Caco-2 (cell line): ENCODE data around the gene BOLA2B. TPM values are rescaled to one million over a fixed set of nuclear protein-coding genes. Genes with fewer than 3 reads are reported as not detected.

Experiments used
- BruUV-seq: library from RNA; stranded (reverse); fragments of 400-500 nt; replicated peaks from 2 replicates; lab custom pipeline; 2021; lab: Mats Ljungman, UMichigan
- CTCF ChIA-PET: fragments of 300-600 bp; sonication (Branson Sonifier 250); formaldehyde crosslinking; loops from one replicate; lab custom pipeline; 2022; ENCODE audit warnings: antibody characterized with exemption; lab: Charles Lee
- POLR2A ChIA-PET: fragments of 300-600 bp; sonication (Branson Sonifier 250); formaldehyde crosslinking; loops from one replicate; lab custom pipeline; 2022; ENCODE audit warnings: antibody characterized with exemption; lab: Charles Lee
- DNase-seq, 2 experiments: peaks; one replicate each; pipeline versions ENCODE4 v3.0.0 to v3.0.0-alpha.2; 2020 to 2022
- H3K27me3 ChIP-seq: replicated peaks from 2 replicates; pipeline ENCODE4 v1.6.0; 2011; ENCODE audit warnings: low read length; ENCODE audit not compliant: control insufficient read depth, insufficient read depth
- H3K36me3 ChIP-seq: 2 replicates; pipeline ENCODE4 v1.5.1; 2011; ENCODE audit warnings: low read length; ENCODE audit not compliant: control insufficient read depth, insufficient read depth
- H3K4me1 ChIP-seq: fragments of 250-450 bp; sonication (Bioruptor Pico); 2 replicates; pipeline ENCODE4 v1.5.1; 2020; ENCODE audit warnings: mild to moderate bottlenecking
- H3K4me3 ChIP-seq: 2 replicates; pipeline ENCODE4 v1.5.1; 2011; ENCODE audit warnings: low read depth, mild to moderate bottlenecking, control low read depth, low read length
- H3K9me3 ChIP-seq: fragments of 250-450 bp; sonication (Bioruptor Pico); 2 replicates; pipeline ENCODE4 v1.5.1; 2020; ENCODE audit warnings: mild to moderate bottlenecking, moderate library complexity
- H3K27ac Mint-ChIP-seq: one replicate; pipeline ENCODE4 v1.8.0; 2022; ENCODE audit warnings: mixed read lengths; ENCODE audit not compliant: unreplicated experiment
- H3K27me3 Mint-ChIP-seq: one replicate; pipeline ENCODE4 v1.8.0; 2022; ENCODE audit warnings: mixed read lengths; ENCODE audit not compliant: insufficient read depth, unreplicated experiment
- H3K36me3 Mint-ChIP-seq: one replicate; pipeline ENCODE4 v1.8.0; 2022; ENCODE audit warnings: mild to moderate bottlenecking, mixed read lengths; ENCODE audit not compliant: insufficient read depth, unreplicated experiment
- H3K4me1 Mint-ChIP-seq: one replicate; pipeline ENCODE4 v1.8.0; 2022; ENCODE audit warnings: low read depth, mixed read lengths; ENCODE audit not compliant: unreplicated experiment
- H3K4me3 Mint-ChIP-seq: one replicate; pipeline ENCODE4 v1.8.0; 2022; ENCODE audit warnings: mild to moderate bottlenecking, moderate library complexity, mixed read lengths; ENCODE audit not compliant: unreplicated experiment
- H3K9me3 Mint-ChIP-seq: one replicate; pipeline ENCODE4 v1.8.0; 2022; ENCODE audit warnings: mixed read lengths; ENCODE audit not compliant: unreplicated experiment
- intact Hi-C: fragments of 100-400 bp; cut with micrococcal nuclease; formaldehyde crosslinking; loops from one replicate; pipeline ENCODE4 v1.10.0; 2022; ENCODE audit not compliant: unreplicated experiment
- total RNA-seq: library from RNA; stranded (reverse); gene quantifications from 2 replicates; pipeline ENCODE4 v1.2.3, GENCODE V29; 2022
- TF ChIP-seq, protein P1 (sequence below), 2 experiments: fragments of 200-600 bp in 1 of 2; IDR thresholded peaks; 1 replicate in 1 of 2; 2 replicates in 1 of 2; pipeline versions ENCODE4 v1.5.1 to v1.8.0; 2011 to 2022; ENCODE audit warnings: antibody characterized with exemption in 1 of 2, control low read depth in 1 of 2, inconsistent platforms in 1 of 2, low read depth in 1 of 2, low read length in 1 of 2, mild to moderate bottlenecking in 1 of 2, moderate library complexity in 1 of 2; ENCODE audit not compliant: insufficient read depth in 1 of 2, severe bottlenecking in 1 of 2, unreplicated experiment in 1 of 2

BOLA2B gene
- total RNA-seq, 1 experiment from 2014 or later = 96.5 TPM

GRCh38 chr16:30184891-30185682, 8.4 kb downstream of the BOLA2B start:
- CTCF ChIA-PET = interaction anchor here (0.8 kb wide), 1 partner anchor 42 kb away, joined by 3 read pairs; no protein-coding TSS in a partner anchor
- no peak for DNase-seq
- intact Hi-C loops = no loop called here
- no TSS peak for BruUV-seq
- H3K27ac Mint-ChIP-seq = no peak overlapping the region
- no peaks in the 10 kb centered on the region for H3K36me3 Mint-ChIP-seq
- TF ChIP-seq, protein P1, sequence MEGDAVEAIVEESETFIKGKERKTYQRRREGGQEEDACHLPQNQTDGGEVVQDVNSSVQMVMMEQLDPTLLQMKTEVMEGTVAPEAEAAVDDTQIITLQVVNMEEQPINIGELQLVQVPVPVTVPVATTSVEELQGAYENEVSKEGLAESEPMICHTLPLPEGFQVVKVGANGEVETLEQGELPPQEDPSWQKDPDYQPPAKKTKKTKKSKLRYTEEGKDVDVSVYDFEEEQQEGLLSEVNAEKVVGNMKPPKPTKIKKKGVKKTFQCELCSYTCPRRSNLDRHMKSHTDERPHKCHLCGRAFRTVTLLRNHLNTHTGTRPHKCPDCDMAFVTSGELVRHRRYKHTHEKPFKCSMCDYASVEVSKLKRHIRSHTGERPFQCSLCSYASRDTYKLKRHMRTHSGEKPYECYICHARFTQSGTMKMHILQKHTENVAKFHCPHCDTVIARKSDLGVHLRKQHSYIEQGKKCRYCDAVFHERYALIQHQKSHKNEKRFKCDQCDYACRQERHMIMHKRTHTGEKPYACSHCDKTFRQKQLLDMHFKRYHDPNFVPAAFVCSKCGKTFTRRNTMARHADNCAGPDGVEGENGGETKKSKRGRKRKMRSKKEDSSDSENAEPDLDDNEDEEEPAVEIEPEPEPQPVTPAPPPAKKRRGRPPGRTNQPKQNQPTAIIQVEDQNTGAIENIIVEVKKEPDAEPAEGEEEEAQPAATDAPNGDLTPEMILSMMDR (IDR thresholded peaks at IDR 0.05; ENCODE audit: insufficient read depth in 1 of 2, low read depth in 1 of 2, low read length in 1 of 2, severe bottlenecking in 1 of 2, unreplicated experiment in 1 of 2) = no peak
- H3K4me3 ChIP-seq = no peak overlapping the region
- no peaks in the 10 kb centered on the region for H3K4me1 ChIP-seq
- POLR2A ChIA-PET = no interaction called here
- no peaks in the 10 kb centered on the region for H3K36me3 ChIP-seq
- H3K9me3 Mint-ChIP-seq = no peaks in the 10 kb centered on the region
- H3K4me3 Mint-ChIP-seq = no peak overlapping the region
- H3K27me3 Mint-ChIP-seq = no peaks in the 10 kb centered on the region
- no peaks in the 10 kb centered on the region for H3K9me3 ChIP-seq
- H3K4me1 Mint-ChIP-seq = no peaks in the 10 kb centered on the region
- H3K27me3 ChIP-seq = no peaks in the 10 kb centered on the region

- no peaks in the 10 kb centered on the region for H3K4me1 Mint-ChIP-seq
- H3K36me3 Mint-ChIP-seq = no peaks in the 10 kb centered on the region
- H3K27me3 Mint-ChIP-seq = no peaks in the 10 kb centered on the region
- peak overlapping the region; percentile 51 for H3K4me3 Mint-ChIP-seq
- no peak for DNase-seq
- Histone ChIP-seq H3K4me3 (no peak overlapping the region), H3K27me3 (no peaks in the 10 kb centered on the region), H3K36me3 (no peaks in the 10 kb centered on the region), H3K9me3 (no peaks in the 10 kb centered on the region), H3K4me1 (no peaks in the 10 kb centered on the region)
- BruUV-seq = no TSS peak
- intact Hi-C loops = no loop called here
- no peaks in the 10 kb centered on the region for H3K9me3 Mint-ChIP-seq
- no peak overlapping the region for H3K27ac Mint-ChIP-seq
- TF ChIP-seq, protein P1 (IDR thresholded peaks at IDR 0.05; ENCODE audit: insufficient read depth in 1 of 2, low read depth in 1 of 2, low read length in 1 of 2, severe bottlenecking in 1 of 2, unreplicated experiment in 1 of 2) = no peak
- ChIA-PET CTCF (interaction anchor here (0.8 to 1.0 kb wide), 2 partner anchors 41 to 61 kb away, joined by 3 to 4 read pairs; partner anchors contain the start of gene MAPK3), POLR2A (no interaction called here)
These were observed 9.2 kb downstream of the BOLA2B start for GRCh38 chr16:30184096-30184890.
